ENCODE measurements around the gene KCNMB2. TPM values are rescaled to one million over a fixed set of nuclear protein-coding genes. Genes with fewer than 3 reads are reported as not detected.
A peak's percentile ranks its signal among the peaks of the same experiment; 100 is the strongest.

The KCNMB2 gene
- total RNA-seq, 2 donors from 2014 or later, result not detected

DNA sequence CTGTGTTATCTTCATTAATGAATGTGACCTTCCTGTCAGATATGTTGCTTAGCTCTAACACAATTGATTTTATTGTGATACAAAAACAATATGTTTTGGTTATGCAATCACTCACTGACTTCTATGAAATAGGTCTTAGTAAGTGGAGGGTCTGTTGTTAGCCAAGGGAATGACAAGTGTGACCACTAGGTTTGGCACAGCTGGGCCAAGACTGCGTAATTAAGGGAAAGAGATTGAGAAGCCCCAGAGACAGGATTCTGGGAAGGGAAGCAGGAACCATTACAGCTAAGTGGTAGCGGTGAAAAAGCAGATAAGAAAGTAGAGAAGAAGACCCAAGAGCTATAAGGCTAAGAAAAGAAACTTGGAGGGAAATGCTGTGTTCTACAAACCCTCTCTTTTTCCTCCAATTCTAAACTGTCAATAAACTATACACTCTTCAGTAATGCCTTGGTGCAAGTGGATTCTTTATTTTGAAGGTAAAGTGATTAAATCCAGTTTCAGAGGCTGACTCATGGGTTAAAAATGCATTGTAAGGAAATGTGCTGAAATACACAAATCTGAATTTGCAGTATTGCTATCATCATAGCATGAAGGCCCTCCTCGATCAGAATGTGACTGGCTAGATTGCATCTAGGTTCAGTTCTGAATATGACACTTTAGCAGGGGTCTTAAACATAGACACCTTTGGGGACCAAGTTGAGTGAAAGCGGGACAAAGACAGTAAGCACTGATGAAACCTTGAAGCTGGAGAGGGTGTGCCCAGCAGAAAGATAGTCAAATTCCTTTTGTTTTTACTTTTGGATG, 26.1 kb downstream of the KCNMB2 start:
- ATAC-seq (no peak), DNase-seq (no peak)
- no peak overlapping the region for H3K4me3 Mint-ChIP-seq
- no peaks in the 10 kb centered on the region for H3K4me1 Mint-ChIP-seq
- no peaks in the 10 kb centered on the region for H3K9me3 ChIP-seq (ENCODE audit: control insufficient read depth, low read length, poor library complexity, severe bottlenecking)
- H3K27ac Mint-ChIP-seq, result no peak overlapping the region
- H3K36me3 Mint-ChIP-seq (ENCODE audit: low read depth), result no peaks in the 10 kb centered on the region
- H3K27me3 Mint-ChIP-seq, result peaks cover 21% of the 10 kb centered on the region

- Mint-ChIP-seq H3K27me3 (peaks cover 21% of the 10 kb centered on the region), H3K4me3 (no peak overlapping the region)
Observed at GRCh38 chr3:178562947-178563232, 26.7 kb downstream of the KCNMB2 start.

GRCh38 chr3:178567611-178568010, 31.4 kb downstream of the KCNMB2 start:
- Mint-ChIP-seq H3K4me3 (no peak overlapping the region), H3K27ac (no peak overlapping the region), H3K4me1 (no peaks in the 10 kb centered on the region), H3K36me3 (ENCODE audit: low read depth) (no peaks in the 10 kb centered on the region), H3K27me3 (peaks cover 6% of the 10 kb centered on the region)
- ATAC-seq (no peak), DNase-seq (no peak)
- no peaks in the 10 kb centered on the region for H3K9me3 ChIP-seq (ENCODE audit: control insufficient read depth, low read length, poor library complexity, severe bottlenecking)

More at GRCh38 chr3:178562947-178563232, 26.7 kb downstream of the KCNMB2 start:
- no peaks in the 10 kb centered on the region for H3K36me3 Mint-ChIP-seq (ENCODE audit: low read depth)
- H3K27ac Mint-ChIP-seq, result no peak overlapping the region
- DNase-seq (no peak), ATAC-seq (no peak)
- no peaks in the 10 kb centered on the region for H3K4me1 Mint-ChIP-seq
- H3K9me3 ChIP-seq (ENCODE audit: control insufficient read depth, low read length, poor library complexity, severe bottlenecking), result no peaks in the 10 kb centered on the region

- peaks cover 5% of the 10 kb centered on the region for H3K27me3 Mint-ChIP-seq
- no peaks in the 10 kb centered on the region for H3K4me1 Mint-ChIP-seq
- H3K36me3 Mint-ChIP-seq (ENCODE audit: low read depth), result no peaks in the 10 kb centered on the region
- DNase-seq, result no peak
- no peaks in the 10 kb centered on the region for H3K9me3 ChIP-seq (ENCODE audit: control insufficient read depth, low read length, poor library complexity, severe bottlenecking)
- no peak overlapping the region for H3K4me3 Mint-ChIP-seq
- ATAC-seq, result no peak
- H3K27ac Mint-ChIP-seq, result no peak overlapping the region
Observed at GRCh38 chr3:178568155-178568731, 32.0 kb downstream of the KCNMB2 start.

DNA sequence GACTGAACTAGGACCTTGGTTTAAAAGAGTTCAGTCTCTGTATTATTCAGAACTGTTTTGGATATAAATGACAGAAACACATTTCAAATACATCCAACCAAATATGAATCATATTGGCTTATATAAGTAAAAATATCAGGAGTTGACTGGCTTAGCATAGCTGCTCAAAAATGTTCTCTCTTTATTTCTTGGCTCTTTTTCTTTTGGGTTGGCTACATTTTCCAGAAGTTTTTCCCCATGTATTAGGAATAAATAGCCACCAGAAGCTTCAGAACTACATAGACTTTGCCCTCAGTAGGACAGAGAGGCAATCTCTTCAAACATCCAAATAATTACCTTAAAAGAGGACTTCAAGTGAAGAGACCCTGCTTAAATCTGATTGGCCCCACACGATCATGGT, 32.7 kb downstream of the KCNMB2 start:
- H3K9me3 ChIP-seq (ENCODE audit: control insufficient read depth, low read length, poor library complexity, severe bottlenecking), result no peaks in the 10 kb centered on the region
- Mint-ChIP-seq H3K36me3 (ENCODE audit: low read depth) (no peaks in the 10 kb centered on the region), H3K4me1 (no peaks in the 10 kb centered on the region), H3K27me3 (no peaks in the 10 kb centered on the region), H3K4me3 (no peak overlapping the region), H3K27ac (no peak overlapping the region)
- no peak for DNase-seq
- no peak for ATAC-seq

DNA sequence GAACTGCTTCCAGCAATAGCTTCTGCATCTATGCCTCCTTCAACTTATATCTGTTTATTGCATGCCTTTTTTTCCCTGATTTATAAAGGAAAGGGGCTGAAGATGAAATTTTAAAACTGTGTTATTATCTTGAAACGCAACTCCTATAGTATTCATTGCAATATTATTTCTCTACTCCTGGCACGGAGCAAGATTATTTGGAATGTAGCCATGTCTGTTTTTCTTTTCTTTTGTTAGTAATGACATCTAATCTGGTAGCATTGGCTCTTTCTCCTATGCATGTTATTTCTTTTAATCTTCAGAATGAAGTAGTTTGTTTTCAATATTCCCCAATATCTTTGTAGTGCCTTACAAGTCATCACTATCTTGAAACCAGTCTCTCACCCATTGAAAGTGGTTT, 33.6 kb downstream of the KCNMB2 start:
- ATAC-seq, result no peak
- no peaks in the 10 kb centered on the region for H3K9me3 ChIP-seq (ENCODE audit: control insufficient read depth, low read length, poor library complexity, severe bottlenecking)
- no peaks in the 10 kb centered on the region for H3K27me3 Mint-ChIP-seq
- H3K36me3 Mint-ChIP-seq (ENCODE audit: low read depth), result no peaks in the 10 kb centered on the region
- no peak overlapping the region for H3K4me3 Mint-ChIP-seq
- no peak for DNase-seq
- no peaks in the 10 kb centered on the region for H3K4me1 Mint-ChIP-seq
- no peak overlapping the region for H3K27ac Mint-ChIP-seq

- DNase-seq, result no peak
- H3K4me3 Mint-ChIP-seq, result no peak overlapping the region
- no peaks in the 10 kb centered on the region for H3K9me3 ChIP-seq (ENCODE audit: control insufficient read depth, low read length, poor library complexity, severe bottlenecking)
- no peaks in the 10 kb centered on the region for H3K36me3 Mint-ChIP-seq (ENCODE audit: low read depth)
- H3K27ac Mint-ChIP-seq, result no peak overlapping the region
- no peak for ATAC-seq
- no peaks in the 10 kb centered on the region for H3K27me3 Mint-ChIP-seq
- no peaks in the 10 kb centered on the region for H3K4me1 Mint-ChIP-seq
Observed at GRCh38 chr3:178583963-178584575, 47.8 kb downstream of the KCNMB2 start.

GRCh38 chr3:178584722-178585380, 48.6 kb downstream of the KCNMB2 start:
- Mint-ChIP-seq H3K4me3 (no peak overlapping the region), H3K27ac (no peak overlapping the region), H3K36me3 (ENCODE audit: low read depth) (no peaks in the 10 kb centered on the region), H3K4me1 (no peaks in the 10 kb centered on the region), H3K27me3 (peaks cover 7% of the 10 kb centered on the region)
- H3K9me3 ChIP-seq (ENCODE audit: control insufficient read depth, low read length, poor library complexity, severe bottlenecking), result no peaks in the 10 kb centered on the region
- ATAC-seq, result no peak
- DNase-seq, result no peak

- DNase-seq (no peak), ATAC-seq (no peak)
- no peaks in the 10 kb centered on the region for H3K9me3 ChIP-seq (ENCODE audit: control insufficient read depth, low read length, poor library complexity, severe bottlenecking)
- Mint-ChIP-seq H3K4me3 (no peak overlapping the region), H3K27ac (no peak overlapping the region), H3K27me3 (peaks cover 7% of the 10 kb centered on the region), H3K4me1 (no peaks in the 10 kb centered on the region), H3K36me3 (ENCODE audit: low read depth) (no peaks in the 10 kb centered on the region)
Observed at GRCh38 chr3:178585454-178585853, 49.2 kb downstream of the KCNMB2 start.

GRCh38 chr3:178586076-178586475, 49.8 kb downstream of the KCNMB2 start:
- Mint-ChIP-seq H3K4me3 (no peak overlapping the region), H3K36me3 (ENCODE audit: low read depth) (no peaks in the 10 kb centered on the region), H3K27me3 (peaks cover 7% of the 10 kb centered on the region)

GRCh38 chr3:178588628-178589027, 52.4 kb downstream of the KCNMB2 start:
- H3K9me3 ChIP-seq (ENCODE audit: control insufficient read depth, low read length, poor library complexity, severe bottlenecking), result no peaks in the 10 kb centered on the region
- ATAC-seq, result no peak
- Mint-ChIP-seq H3K27me3 (peaks cover 7% of the 10 kb centered on the region), H3K4me1 (no peaks in the 10 kb centered on the region), H3K27ac (no peak overlapping the region), H3K4me3 (no peak overlapping the region), H3K36me3 (ENCODE audit: low read depth) (no peaks in the 10 kb centered on the region)
- DNase-seq, result no peak

More at GRCh38 chr3:178586076-178586475, 49.8 kb downstream of the KCNMB2 start:
- ATAC-seq (no peak), DNase-seq (no peak)
- Mint-ChIP-seq H3K4me1 (no peaks in the 10 kb centered on the region), H3K27ac (peak overlapping the region; percentile 29)
- H3K9me3 ChIP-seq (ENCODE audit: control insufficient read depth, low read length, poor library complexity, severe bottlenecking), result no peaks in the 10 kb centered on the region

GRCh38 chr3:178593786-178594185, 57.5 kb downstream of the KCNMB2 start:
- ATAC-seq, result no peak
- H3K9me3 ChIP-seq (ENCODE audit: control insufficient read depth, low read length, poor library complexity, severe bottlenecking), result no peaks in the 10 kb centered on the region
- no peak overlapping the region for H3K4me3 Mint-ChIP-seq
- no peaks in the 10 kb centered on the region for H3K4me1 Mint-ChIP-seq
- no peaks in the 10 kb centered on the region for H3K36me3 Mint-ChIP-seq (ENCODE audit: low read depth)
- peaks cover 15% of the 10 kb centered on the region for H3K27me3 Mint-ChIP-seq
- H3K27ac Mint-ChIP-seq, result no peak overlapping the region
- no peak for DNase-seq

- Mint-ChIP-seq H3K4me1 (no peaks in the 10 kb centered on the region), H3K27ac (no peak overlapping the region), H3K4me3 (no peak overlapping the region), H3K27me3 (peaks cover 16% of the 10 kb centered on the region), H3K36me3 (ENCODE audit: low read depth) (no peaks in the 10 kb centered on the region)
- no peaks in the 10 kb centered on the region for H3K9me3 ChIP-seq (ENCODE audit: control insufficient read depth, low read length, poor library complexity, severe bottlenecking)
- ATAC-seq (no peak), DNase-seq (no peak)
Observed at GRCh38 chr3:178597371-178597770, 61.1 kb downstream of the KCNMB2 start.
